Mammary epithelial cell (primary cell): Measurements from ENCODE around the gene SBSN.

Source experiments
- CTCF ChIP-seq, 2 donors: IDR thresholded peaks in 1 of 2; conservative IDR thresholded peaks in 1 of 2; 2 replicates each; pipeline ENCODE4 v1.5.1; 2011 to 2012; ENCODE audit warnings: inconsistent platforms in 2 of 2, low read length in 2 of 2, mild to moderate bottlenecking in 2 of 2, control low read depth in 1 of 2, low read depth in 1 of 2; ENCODE audit not compliant: insufficient read depth in 1 of 2; ENCODE audit errors: extremely low read depth in 1 of 2
- EZH2 ChIP-seq: IDR thresholded peaks from 2 replicates; pipeline ENCODE4 v1.6.1; 2012; ENCODE audit warnings: low read length, inconsistent platforms, borderline replicate concordance

GRCh38 chr19:35490364-35490763 lies 37.7 kb downstream of the SBSN start, which contains the start of gene KRTDAP:
- TF ChIP-seq CTCF (conservative IDR thresholded peaks at IDR 0.05 in 1 of 2, IDR thresholded peaks at IDR 0.05 in 1 of 2; ENCODE audit: extremely low read depth in 1 of 2, insufficient read depth in 1 of 2, low read depth in 1 of 2, low read length in 2 of 2) = no peak
- TF ChIP-seq EZH2 = no peak
